HUES48 (cell line): ENCODE results near the gene EXOC2.

ENCODE experiments used
- H3K27ac ChIP-seq: one replicate; pipeline ENCODE4 v1.7.0; 2013; ENCODE audit warnings: low read depth, low read length, inconsistent platforms
- H3K27me3 ChIP-seq: 2 replicates; pipeline ENCODE4 v1.6.1; 2013; ENCODE audit warnings: mild to moderate bottlenecking, low read length; ENCODE audit not compliant: control insufficient read depth, insufficient read depth
- H3K36me3 ChIP-seq: 2 replicates; pipeline ENCODE4 v1.6.1; 2013; ENCODE audit warnings: low read length; ENCODE audit not compliant: control insufficient read depth, insufficient read depth
- H3K4me1 ChIP-seq: 2 replicates; pipeline ENCODE4 v1.6.1; 2013; ENCODE audit warnings: mild to moderate bottlenecking, low read length; ENCODE audit not compliant: control insufficient read depth, insufficient read depth
- H3K4me3 ChIP-seq: 2 replicates; pipeline ENCODE4 v1.5.1; 2013; ENCODE audit warnings: mild to moderate bottlenecking, low read depth, low read length
- H3K9ac ChIP-seq: 2 replicates; pipeline ENCODE4 v1.6.1; 2013; ENCODE audit warnings: mild to moderate bottlenecking, low read depth, low read length, moderate library complexity
- H3K9me3 ChIP-seq: 2 replicates; pipeline ENCODE4 v1.6.1; 2013; ENCODE audit warnings: low read length; ENCODE audit not compliant: control insufficient read depth, insufficient read depth

EXOC2 gene

DNA sequence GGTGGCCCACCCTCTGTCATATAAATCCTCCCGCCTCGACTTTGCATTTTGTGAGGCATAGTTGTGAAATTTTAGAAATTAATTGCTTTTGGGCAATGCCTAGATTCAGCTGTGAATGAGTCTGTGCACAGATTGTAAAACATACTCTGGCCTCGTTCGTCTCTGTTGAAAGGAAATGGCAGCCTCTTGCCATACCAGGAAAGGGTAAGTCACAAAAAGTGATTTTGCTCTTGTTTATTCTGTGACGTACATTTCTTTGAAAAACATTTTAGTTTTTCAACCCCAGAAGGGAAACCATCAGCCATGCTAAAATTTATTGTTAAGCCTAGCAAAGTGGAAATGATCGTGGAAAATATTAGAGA, 15.3 kb upstream of the EXOC2 start:
- H3K9ac ChIP-seq = no peak overlapping the region
- H3K4me3 ChIP-seq = no peak overlapping the region
- no peak overlapping the region for H3K27ac ChIP-seq
- no peaks in the 10 kb centered on the region for H3K27me3 ChIP-seq
- H3K9me3 ChIP-seq = no peaks in the 10 kb centered on the region
- no peaks in the 10 kb centered on the region for H3K36me3 ChIP-seq
- H3K4me1 ChIP-seq = peaks cover 73% of the 10 kb centered on the region

DNA sequence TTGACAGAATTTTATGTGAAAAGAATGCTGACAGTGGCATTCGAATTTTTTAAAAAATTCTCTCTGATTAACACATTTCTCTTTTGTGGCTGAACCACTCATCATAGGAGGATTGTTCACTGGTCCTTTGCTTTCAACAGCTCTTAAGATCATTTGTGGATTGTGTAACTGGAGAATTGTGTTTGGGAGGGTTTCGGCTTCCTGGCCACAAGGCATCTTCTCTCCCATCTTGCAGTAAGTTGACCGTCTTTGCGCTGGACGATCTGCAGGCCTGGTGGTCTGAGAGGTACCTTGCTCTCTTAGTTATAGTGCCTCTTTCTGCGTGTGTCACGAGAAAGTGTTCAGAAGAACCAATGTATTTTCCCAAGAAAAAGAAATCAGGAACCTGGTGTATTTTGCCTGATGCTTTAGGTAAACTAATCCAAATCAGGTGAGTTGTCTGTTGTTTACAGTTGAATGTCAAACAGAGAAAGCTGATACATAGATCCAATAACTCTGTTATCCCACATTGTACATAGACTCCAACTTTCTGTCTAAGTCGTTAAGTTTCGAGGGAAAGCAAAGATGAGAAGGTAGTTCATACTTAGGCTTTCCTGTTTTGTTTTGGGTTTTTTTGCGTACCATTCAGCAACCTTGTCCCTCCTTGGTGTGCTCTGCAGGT, 14.8 kb upstream of the EXOC2 start:
- H3K4me3 ChIP-seq = no peak overlapping the region
- no peak overlapping the region for H3K9ac ChIP-seq
- H3K4me1 ChIP-seq = peaks cover 73% of the 10 kb centered on the region
- no peaks in the 10 kb centered on the region for H3K9me3 ChIP-seq
- H3K27me3 ChIP-seq = no peaks in the 10 kb centered on the region
- no peaks in the 10 kb centered on the region for H3K36me3 ChIP-seq
- H3K27ac ChIP-seq = no peak overlapping the region

DNA sequence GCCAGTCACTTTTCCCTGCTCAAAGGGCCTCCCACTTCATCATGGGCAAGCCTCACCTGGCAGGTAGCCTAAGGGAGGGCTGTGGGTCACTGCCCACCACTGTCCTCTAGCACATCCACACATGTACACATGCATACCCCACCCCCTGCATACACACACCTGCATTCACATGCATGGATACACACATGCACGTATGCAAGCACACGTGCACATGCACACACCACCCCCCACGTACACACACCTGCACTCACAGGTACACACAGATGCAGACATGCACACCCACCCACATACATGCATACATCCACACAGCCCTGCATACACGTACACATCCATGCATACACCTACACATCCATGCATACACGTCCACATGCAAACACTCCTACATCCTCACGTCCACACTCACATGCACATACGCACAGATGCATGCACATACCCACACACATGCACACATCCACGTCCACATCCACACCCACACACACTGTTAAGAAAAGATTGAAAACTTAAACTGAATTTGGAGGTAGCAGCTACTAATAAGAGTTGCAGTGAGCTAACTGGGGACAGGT, 14.0 kb upstream of the EXOC2 start:
- no peaks in the 10 kb centered on the region for H3K9me3 ChIP-seq
- H3K27me3 ChIP-seq = no peaks in the 10 kb centered on the region
- no peak overlapping the region for H3K4me3 ChIP-seq
- H3K4me1 ChIP-seq = peaks cover 78% of the 10 kb centered on the region
- H3K9ac ChIP-seq = no peak overlapping the region
- H3K27ac ChIP-seq = no peak overlapping the region
- H3K36me3 ChIP-seq = no peaks in the 10 kb centered on the region

DNA sequence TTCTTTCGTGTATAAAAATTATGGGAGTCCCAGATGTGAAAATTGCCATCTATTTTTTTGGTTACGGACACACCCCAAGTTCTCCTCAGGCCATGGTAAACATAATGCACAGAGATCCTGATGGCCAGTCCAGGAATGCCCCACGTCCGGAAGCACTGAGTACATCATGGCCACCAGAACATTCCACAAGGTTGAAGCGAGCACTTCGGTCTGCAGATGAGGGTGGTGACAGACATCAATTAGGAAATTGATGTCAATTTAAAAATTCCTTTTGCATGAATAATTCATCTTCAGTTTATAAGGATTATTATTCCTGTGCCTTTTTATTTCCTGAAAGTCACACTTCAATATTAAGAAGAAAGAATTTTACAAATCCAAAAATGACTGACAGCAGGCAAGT, 13.2 kb upstream of the EXOC2 start:
- no peak overlapping the region for H3K4me3 ChIP-seq

DNA sequence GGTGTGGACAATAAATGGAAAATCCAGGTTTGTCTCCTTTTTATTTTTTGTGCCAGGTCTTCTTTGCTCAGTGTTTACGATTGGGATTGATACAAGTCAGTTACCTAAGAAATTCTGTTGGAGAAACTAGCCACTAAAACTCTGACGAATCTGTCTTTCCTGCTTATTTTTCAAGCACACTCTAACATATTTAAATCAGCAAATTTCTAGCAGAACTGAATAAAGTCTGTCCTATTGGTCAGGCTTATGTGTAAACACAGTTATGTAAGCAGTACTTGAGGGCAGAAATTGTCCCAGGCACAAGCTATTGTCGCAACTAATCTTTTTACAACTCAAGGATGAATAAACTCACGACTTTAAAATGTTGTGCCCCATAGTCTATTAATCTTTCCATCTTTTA, 12.1 kb upstream of the EXOC2 start:
- Histone ChIP-seq H3K9ac (no peak overlapping the region), H3K4me3 (no peak overlapping the region), H3K4me1 (peaks cover 85% of the 10 kb centered on the region), H3K27me3 (no peaks in the 10 kb centered on the region), H3K27ac (no peak overlapping the region), H3K9me3 (no peaks in the 10 kb centered on the region), H3K36me3 (no peaks in the 10 kb centered on the region)

More for the DNA sequence above, 13.2 kb upstream of the EXOC2 start:
- no peaks in the 10 kb centered on the region for H3K27me3 ChIP-seq
- H3K27ac ChIP-seq = no peak overlapping the region
- no peaks in the 10 kb centered on the region for H3K36me3 ChIP-seq
- no peak overlapping the region for H3K9ac ChIP-seq
- no peaks in the 10 kb centered on the region for H3K9me3 ChIP-seq
- H3K4me1 ChIP-seq = peaks cover 79% of the 10 kb centered on the region

DNA sequence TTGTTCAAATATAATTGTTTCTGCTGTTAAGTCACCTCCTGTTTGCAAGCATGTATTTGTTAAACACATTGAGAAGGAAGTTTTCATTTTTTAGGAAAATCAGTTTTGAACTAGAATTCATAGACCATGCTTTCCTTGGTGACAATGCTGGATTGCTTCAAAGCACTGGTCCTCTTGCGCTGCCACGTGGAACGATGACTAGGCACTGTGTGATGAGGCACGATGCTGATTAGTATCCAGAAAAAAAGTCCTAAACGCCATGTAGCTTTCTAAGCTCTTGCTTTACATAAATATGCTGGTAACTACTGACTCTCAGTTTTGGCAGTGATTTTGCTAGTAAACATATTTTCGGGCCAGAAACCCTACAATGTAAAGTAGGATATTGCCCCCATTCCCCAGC, 11.1 kb upstream of the EXOC2 start:
- Histone ChIP-seq H3K27ac (no peak overlapping the region), H3K9ac (no peak overlapping the region; the same call in 1 of the 2 replicates), H3K4me1 (peaks cover 80% of the 10 kb centered on the region), H3K9me3 (no peaks in the 10 kb centered on the region), H3K36me3 (no peaks in the 10 kb centered on the region), H3K4me3 (no peak overlapping the region), H3K27me3 (no peaks in the 10 kb centered on the region)

DNA sequence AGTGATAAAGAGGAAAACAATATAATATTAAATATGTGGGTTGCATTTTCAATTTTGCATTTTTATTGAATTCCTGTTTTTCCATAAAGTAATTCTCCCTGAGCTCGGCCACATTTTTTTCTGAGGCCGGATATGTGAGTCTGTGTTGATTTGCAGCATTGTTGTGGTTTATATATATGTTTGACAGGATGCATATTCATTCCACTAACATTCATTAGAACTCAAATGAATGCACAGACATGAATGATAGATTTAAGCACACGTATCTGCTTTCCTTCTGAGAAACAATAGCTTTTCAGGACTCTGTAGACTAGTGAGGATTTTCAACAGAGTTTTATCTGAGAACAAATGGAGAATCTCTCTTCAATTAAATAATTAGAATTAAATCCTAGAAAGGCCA, 10.6 kb upstream of the EXOC2 start:
- Histone ChIP-seq H3K36me3 (peaks cover 3% of the 10 kb centered on the region; the same call in 1 of the 2 replicates), H3K4me1 (peaks cover 75% of the 10 kb centered on the region), H3K27me3 (no peaks in the 10 kb centered on the region), H3K4me3 (no peak overlapping the region), H3K27ac (no peak overlapping the region), H3K9me3 (no peaks in the 10 kb centered on the region), H3K9ac (no peak overlapping the region; the same call in 1 of the 2 replicates)

DNA sequence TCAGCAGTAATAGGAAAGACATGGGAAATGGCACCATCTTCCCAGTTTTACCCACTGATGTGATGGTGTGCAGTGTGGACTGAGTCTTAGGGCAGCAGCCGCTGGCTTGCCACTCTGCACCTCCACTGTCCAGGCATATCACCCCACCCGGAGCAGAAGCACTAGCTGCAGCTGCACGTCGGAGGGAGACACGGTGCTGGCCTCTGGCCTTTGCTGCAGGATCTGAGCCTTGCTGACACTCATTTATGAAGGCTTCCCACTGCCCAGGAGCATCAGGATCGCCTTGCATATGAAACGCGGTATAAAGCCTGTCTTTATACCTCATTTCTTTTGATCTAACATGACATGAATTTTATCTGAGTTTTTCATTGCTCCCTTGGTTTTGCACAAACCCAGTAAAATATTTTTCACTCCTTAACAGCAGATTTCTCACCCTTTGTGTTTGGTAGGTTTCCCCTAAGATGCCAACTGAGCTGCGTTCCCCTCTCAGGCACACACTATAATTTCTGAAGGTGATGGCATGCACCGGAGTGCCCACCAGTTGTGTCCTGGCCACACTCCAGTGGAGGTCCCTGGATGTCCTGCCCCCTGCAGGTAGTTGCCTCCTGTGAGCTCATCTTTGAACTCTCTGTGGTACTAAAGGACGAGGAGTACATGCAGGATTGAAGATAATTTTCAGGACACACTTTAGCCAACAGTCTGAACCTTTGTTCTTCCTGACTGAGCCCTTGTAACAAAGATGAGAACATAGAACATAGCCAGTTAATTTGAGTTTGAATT, 9.0 kb upstream of the EXOC2 start:
- H3K9ac ChIP-seq = no peak overlapping the region
- H3K4me1 ChIP-seq = peaks cover 58% of the 10 kb centered on the region
- no peak overlapping the region for H3K4me3 ChIP-seq
- no peaks in the 10 kb centered on the region for H3K9me3 ChIP-seq
- H3K27me3 ChIP-seq = no peaks in the 10 kb centered on the region
- peaks cover 12% of the 10 kb centered on the region; the same call in 1 of the 2 replicates for H3K36me3 ChIP-seq
- H3K27ac ChIP-seq = peak overlapping the region; percentile 46

DNA sequence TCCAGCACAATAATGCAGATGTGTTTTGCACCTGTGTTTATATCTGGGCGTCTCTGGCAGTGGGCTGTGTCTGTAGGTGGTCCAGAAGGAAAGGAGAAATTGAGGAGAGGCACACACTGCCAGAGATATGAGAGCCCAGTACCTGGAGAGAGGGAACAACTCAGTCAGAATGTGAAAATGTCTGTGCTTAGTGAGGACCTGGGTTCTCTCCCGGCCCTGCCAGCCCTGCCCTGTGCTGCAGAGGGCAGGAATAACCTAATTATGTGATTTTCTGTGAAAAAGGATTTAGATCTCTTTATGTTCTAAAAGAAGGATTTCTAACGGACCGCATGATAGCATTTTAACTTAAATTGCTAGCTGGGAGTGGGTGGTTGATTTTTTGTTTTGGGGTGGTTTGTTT, 8.3 kb upstream of the EXOC2 start:
- Histone ChIP-seq H3K4me3 (no peak overlapping the region; the same call in 1 of the 2 replicates), H3K9me3 (no peaks in the 10 kb centered on the region), H3K27ac (peak overlapping the region; percentile 46), H3K36me3 (peaks cover 12% of the 10 kb centered on the region; the same call in 1 of the 2 replicates), H3K27me3 (no peaks in the 10 kb centered on the region), H3K9ac (no peak overlapping the region), H3K4me1 (peaks cover 51% of the 10 kb centered on the region)

DNA sequence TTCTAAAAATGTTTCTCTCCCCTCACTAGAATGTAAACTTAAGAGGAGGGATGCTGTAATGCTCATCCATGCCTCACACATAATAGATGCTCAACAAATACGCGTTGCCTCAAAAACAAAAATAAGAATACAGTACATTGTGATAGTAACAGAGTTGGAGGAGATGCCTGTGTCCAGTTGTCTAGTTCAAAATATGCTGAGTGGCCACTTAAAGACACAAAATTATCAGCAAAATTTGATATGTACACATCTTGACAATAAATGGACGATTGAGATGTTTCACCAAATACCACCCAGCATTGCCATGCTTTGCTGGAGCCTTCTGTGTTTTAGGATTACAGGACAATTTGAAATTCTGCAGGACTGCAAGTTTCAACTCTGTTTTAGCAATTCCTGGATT, 7.6 kb upstream of the EXOC2 start:
- Histone ChIP-seq H3K9ac (no peak overlapping the region), H3K36me3 (peaks cover 12% of the 10 kb centered on the region; the same call in 1 of the 2 replicates), H3K4me3 (no peak overlapping the region), H3K9me3 (no peaks in the 10 kb centered on the region), H3K27ac (peak overlapping the region; percentile 33), H3K27me3 (no peaks in the 10 kb centered on the region), H3K4me1 (peaks cover 46% of the 10 kb centered on the region)

DNA sequence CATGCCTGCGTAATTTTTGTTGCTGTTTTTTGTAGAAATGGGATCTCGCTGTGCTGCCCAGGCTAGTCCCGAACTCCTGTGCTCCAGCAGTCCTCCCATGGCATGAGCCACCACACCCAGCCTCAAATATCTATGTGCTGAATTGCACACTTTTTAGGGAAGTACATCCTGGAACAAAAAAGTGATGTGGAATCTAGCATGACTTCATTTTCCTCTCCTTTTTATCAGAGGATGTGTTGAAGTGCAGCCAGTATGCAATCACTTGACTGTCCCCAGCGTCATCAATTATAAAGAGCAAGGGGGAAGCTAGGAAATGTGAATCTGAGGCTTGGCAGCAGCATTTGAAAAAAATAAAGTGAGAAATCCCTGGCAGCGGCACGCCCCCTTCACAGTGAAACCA, 6.4 kb upstream of the EXOC2 start:
- Histone ChIP-seq H3K36me3 (peaks cover 12% of the 10 kb centered on the region; the same call in 1 of the 2 replicates), H3K4me3 (no peak overlapping the region), H3K27ac (no peak overlapping the region), H3K9me3 (no peaks in the 10 kb centered on the region), H3K9ac (no peak overlapping the region), H3K4me1 (peaks cover 34% of the 10 kb centered on the region), H3K27me3 (no peaks in the 10 kb centered on the region)
